ENCODE results near the gene LRRC1. TPM values are rescaled to one million over a fixed set of nuclear protein-coding genes. Genes with fewer than 3 reads are reported as not detected.
"Not testable (repeated sequence)": the region's sequence is repeated elsewhere in the genome, so short reads cannot be mapped to it uniquely, and the experiment has no call there.

The LRRC1 gene
- total RNA-seq, 1 donor from 2014 or later = 2.6 TPM

GRCh38 chr6:53771785-53772624, 22.8 kb upstream of the LRRC1 start:
- no peak overlapping the region for H3K27ac Mint-ChIP-seq (ENCODE audit: unreplicated experiment)
- TF ChIP-seq, protein P1, sequence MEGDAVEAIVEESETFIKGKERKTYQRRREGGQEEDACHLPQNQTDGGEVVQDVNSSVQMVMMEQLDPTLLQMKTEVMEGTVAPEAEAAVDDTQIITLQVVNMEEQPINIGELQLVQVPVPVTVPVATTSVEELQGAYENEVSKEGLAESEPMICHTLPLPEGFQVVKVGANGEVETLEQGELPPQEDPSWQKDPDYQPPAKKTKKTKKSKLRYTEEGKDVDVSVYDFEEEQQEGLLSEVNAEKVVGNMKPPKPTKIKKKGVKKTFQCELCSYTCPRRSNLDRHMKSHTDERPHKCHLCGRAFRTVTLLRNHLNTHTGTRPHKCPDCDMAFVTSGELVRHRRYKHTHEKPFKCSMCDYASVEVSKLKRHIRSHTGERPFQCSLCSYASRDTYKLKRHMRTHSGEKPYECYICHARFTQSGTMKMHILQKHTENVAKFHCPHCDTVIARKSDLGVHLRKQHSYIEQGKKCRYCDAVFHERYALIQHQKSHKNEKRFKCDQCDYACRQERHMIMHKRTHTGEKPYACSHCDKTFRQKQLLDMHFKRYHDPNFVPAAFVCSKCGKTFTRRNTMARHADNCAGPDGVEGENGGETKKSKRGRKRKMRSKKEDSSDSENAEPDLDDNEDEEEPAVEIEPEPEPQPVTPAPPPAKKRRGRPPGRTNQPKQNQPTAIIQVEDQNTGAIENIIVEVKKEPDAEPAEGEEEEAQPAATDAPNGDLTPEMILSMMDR (IDR thresholded peaks at IDR 0.05; ENCODE audit: partially characterized antibody, unreplicated experiment) = no peak

DNA sequence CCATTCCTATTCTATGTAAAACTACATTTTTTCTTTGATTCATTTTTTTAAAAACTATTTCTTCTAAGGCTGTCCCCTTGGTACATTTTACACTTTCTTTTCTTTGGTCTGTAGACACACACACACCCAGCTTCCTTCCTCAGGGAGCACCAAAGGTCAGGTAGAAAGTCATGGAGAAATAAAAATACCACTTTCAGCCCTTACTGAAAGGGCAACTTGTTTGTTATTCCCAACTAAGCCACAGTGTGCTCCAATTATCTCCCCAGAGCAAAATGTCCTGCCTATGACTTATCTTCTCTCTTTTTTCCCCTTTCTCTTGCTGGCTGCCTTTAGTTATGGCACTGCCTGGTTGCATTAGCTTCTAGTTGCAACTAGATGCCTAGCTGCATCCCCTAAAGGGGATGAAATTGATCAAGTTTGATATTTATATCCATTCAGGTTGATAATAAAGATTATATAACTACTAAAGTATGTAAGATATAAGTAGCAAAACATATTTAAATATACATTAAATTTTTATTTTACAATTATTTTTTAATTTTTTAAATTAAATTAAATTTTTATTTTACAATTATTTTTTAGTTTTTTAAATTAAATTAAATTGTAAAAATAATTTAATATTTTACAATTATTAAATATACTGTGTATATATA, 21.6 kb upstream of the LRRC1 start:
- H3K4me3 Mint-ChIP-seq (ENCODE audit: unreplicated experiment) = no peak overlapping the region
- H3K27ac Mint-ChIP-seq (ENCODE audit: unreplicated experiment) = no peak overlapping the region
- DNase-seq = no peak
- TF ChIP-seq, protein P1 (IDR thresholded peaks at IDR 0.05; ENCODE audit: partially characterized antibody, unreplicated experiment) = no peak
- peaks cover 4% of the 10 kb centered on the region for H3K9me3 Mint-ChIP-seq (ENCODE audit: unreplicated experiment)
- peaks cover 3% of the 10 kb centered on the region for H3K4me1 Mint-ChIP-seq (ENCODE audit: low read depth, unreplicated experiment)
- H3K36me3 Mint-ChIP-seq (ENCODE audit: unreplicated experiment) = peaks cover 6% of the 10 kb centered on the region
- H3K27me3 Mint-ChIP-seq (ENCODE audit: unreplicated experiment) = peaks cover 3% of the 10 kb centered on the region

More at GRCh38 chr6:53771785-53772624, 22.8 kb upstream of the LRRC1 start:
- peaks cover 3% of the 10 kb centered on the region for H3K27me3 Mint-ChIP-seq (ENCODE audit: unreplicated experiment)
- H3K4me1 Mint-ChIP-seq (ENCODE audit: low read depth, unreplicated experiment) = peaks cover 3% of the 10 kb centered on the region
- peaks cover 4% of the 10 kb centered on the region for H3K9me3 Mint-ChIP-seq (ENCODE audit: unreplicated experiment)
- no peak overlapping the region for H3K4me3 Mint-ChIP-seq (ENCODE audit: unreplicated experiment)
- no peak for DNase-seq
- peaks cover 6% of the 10 kb centered on the region for H3K36me3 Mint-ChIP-seq (ENCODE audit: unreplicated experiment)

- not testable (repeated sequence) for H3K9me3 Mint-ChIP-seq (ENCODE audit: unreplicated experiment); H3K4me1 Mint-ChIP-seq (ENCODE audit: low read depth, unreplicated experiment); H3K4me3 Mint-ChIP-seq (ENCODE audit: unreplicated experiment); H3K36me3 Mint-ChIP-seq (ENCODE audit: unreplicated experiment); H3K27me3 Mint-ChIP-seq (ENCODE audit: unreplicated experiment); H3K27ac Mint-ChIP-seq (ENCODE audit: unreplicated experiment); DNase-seq
Observed at GRCh38 chr6:53776152-53776551, 18.7 kb upstream of the LRRC1 start.

GRCh38 chr6:53784991-53785390, 9.8 kb upstream of the LRRC1 start:
- H3K9me3 Mint-ChIP-seq (ENCODE audit: unreplicated experiment); H3K4me1 Mint-ChIP-seq (ENCODE audit: low read depth, unreplicated experiment); DNase-seq; H3K36me3 Mint-ChIP-seq (ENCODE audit: unreplicated experiment); H3K27ac Mint-ChIP-seq (ENCODE audit: unreplicated experiment); H3K4me3 Mint-ChIP-seq (ENCODE audit: unreplicated experiment); H3K27me3 Mint-ChIP-seq (ENCODE audit: unreplicated experiment): not testable (repeated sequence)

GRCh38 chr6:53786832-53787231, 8.0 kb upstream of the LRRC1 start:
- H3K9me3 Mint-ChIP-seq (ENCODE audit: unreplicated experiment) = no peaks in the 10 kb centered on the region
- H3K4me3 Mint-ChIP-seq (ENCODE audit: unreplicated experiment) = no peak overlapping the region
- H3K36me3 Mint-ChIP-seq (ENCODE audit: unreplicated experiment) = no peaks in the 10 kb centered on the region
- TF ChIP-seq, protein P1 (IDR thresholded peaks at IDR 0.05; ENCODE audit: partially characterized antibody, unreplicated experiment) = no peak
- DNase-seq = no peak
- peaks cover 2% of the 10 kb centered on the region for H3K27me3 Mint-ChIP-seq (ENCODE audit: unreplicated experiment)
- H3K27ac Mint-ChIP-seq (ENCODE audit: unreplicated experiment) = no peak overlapping the region
- H3K4me1 Mint-ChIP-seq (ENCODE audit: low read depth, unreplicated experiment) = no peaks in the 10 kb centered on the region

GRCh38 chr6:53790886-53791285, 3.9 kb upstream of the LRRC1 start:
- DNase-seq = no peak
- H3K4me1 Mint-ChIP-seq (ENCODE audit: low read depth, unreplicated experiment) = no peaks in the 10 kb centered on the region
- H3K27ac Mint-ChIP-seq (ENCODE audit: unreplicated experiment) = no peak overlapping the region
- H3K36me3 Mint-ChIP-seq (ENCODE audit: unreplicated experiment) = no peaks in the 10 kb centered on the region
- H3K27me3 Mint-ChIP-seq (ENCODE audit: unreplicated experiment) = peaks cover 9% of the 10 kb centered on the region
- TF ChIP-seq, protein P1 (IDR thresholded peaks at IDR 0.05; ENCODE audit: partially characterized antibody, unreplicated experiment) = no peak
- peaks cover 13% of the 10 kb centered on the region for H3K9me3 Mint-ChIP-seq (ENCODE audit: unreplicated experiment)
- no peak overlapping the region for H3K4me3 Mint-ChIP-seq (ENCODE audit: unreplicated experiment)

All from glutamatergic neuron (in vitro differentiated cells).